ENCODE data around the gene DIP2C.

- TF ChIP-seq LEF1 (IDR thresholded peaks at IDR 0.05; ENCODE audit: borderline replicate concordance) (no peak), TARDBP (IDR thresholded peaks at IDR 0.05) (no peak), CTBP1 (IDR thresholded peaks at IDR 0.05; ENCODE audit: borderline replicate concordance) (no peak)
These were observed 334.4 kb downstream of the DIP2C start for GRCh38 chr10:354901-355617.

Measured in HEK293T (cell line).